Fibroblast of gingiva (primary cell): Measurements from ENCODE around the gene SMAD3.
A peak's percentile ranks its signal among the peaks of the same experiment; 100 is the strongest.

Experiments used
- DNase-seq: peaks from one replicate; pipeline ENCODE4 v3.0.0-alpha.2; 2011; ENCODE audit warnings: low read depth

Gene SMAD3

GRCh38 chr15:67080900-67081431 is 15.6 kb downstream of the SMAD3 start:
- DNase-seq = peak; percentile 90

- no peak for DNase-seq
These were observed 16.7 kb downstream of the SMAD3 start for GRCh38 chr15:67082007-67082536.

DNA sequence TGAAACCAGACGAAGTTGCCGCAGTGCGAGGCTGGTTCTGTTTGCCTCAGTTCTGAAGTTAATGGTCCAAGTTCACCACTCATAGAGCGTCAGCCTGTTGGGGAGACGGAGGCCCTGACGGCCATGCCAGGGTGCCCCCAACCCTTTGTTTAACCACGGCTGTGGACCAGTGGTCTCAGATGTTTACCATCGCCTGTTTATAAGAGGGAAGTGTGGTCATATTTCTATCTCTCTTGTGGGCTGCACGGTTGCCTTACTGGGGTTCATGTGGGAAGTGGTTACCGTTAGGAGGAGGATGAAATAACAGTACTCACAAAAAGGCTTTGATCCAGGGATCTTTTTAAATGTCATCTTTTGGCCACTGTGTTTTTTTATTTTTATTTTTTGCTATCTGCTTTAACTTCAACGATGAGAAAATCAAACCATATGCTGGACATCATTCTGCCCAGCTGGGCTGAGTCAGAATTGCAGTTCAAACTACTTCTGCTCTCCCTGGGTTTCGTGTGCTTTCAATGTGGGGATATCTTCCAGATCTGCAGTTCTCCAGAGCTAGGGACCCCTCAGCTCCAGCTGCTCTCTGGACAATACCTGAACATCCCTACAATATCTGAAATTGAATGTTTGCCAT is 17.8 kb downstream of the SMAD3 start:
- DNase-seq = peak; percentile 30

- DNase-seq = no peak
These were observed 19.2 kb downstream of the SMAD3 start for GRCh38 chr15:67084561-67084960.

DNA sequence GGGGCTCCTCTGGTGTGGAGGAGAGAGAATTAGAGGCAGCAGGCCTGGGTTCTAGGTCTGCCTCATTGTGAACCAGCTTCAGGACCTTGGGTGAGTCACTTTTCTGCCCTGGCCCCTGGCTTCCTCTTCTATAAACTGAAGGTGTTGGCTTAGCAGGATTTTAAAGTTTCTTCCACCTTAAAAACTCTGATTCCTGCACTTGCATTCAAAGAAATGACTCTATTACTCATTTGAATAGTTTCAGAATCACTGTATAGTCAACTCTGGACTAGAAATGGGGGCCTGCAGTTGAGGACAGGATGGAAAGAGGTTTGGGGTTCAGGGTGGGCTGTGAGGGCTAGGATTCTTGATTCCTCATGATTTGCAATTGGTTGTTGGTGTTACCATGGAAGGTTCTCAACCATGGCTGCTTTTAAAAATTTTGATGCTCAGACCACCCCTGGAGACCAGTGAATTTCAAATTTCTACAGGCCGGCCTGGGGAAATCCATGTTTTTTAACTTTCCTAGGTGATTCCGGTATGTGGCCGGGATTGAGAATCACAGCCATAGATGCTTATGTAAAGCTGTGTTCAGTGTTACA is 19.9 kb downstream of the SMAD3 start:
- DNase-seq = no peak

- peak; percentile 97 for DNase-seq
These were observed 20.6 kb downstream of the SMAD3 start for GRCh38 chr15:67085818-67086636.

DNA sequence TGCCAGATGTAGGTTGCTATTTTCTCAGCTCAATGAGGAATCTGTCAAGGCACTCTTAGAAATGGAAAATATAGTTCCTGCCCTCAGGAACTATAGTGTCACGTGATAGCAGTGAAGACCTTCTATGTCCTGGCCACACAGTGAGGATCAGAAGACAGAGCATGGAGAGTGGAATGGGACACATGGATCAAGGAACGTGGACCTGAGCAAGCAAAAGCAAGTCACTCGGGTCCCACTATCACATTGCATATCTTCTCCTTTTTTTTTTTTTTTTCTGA is 21.2 kb downstream of the SMAD3 start:
- no peak for DNase-seq

DNA sequence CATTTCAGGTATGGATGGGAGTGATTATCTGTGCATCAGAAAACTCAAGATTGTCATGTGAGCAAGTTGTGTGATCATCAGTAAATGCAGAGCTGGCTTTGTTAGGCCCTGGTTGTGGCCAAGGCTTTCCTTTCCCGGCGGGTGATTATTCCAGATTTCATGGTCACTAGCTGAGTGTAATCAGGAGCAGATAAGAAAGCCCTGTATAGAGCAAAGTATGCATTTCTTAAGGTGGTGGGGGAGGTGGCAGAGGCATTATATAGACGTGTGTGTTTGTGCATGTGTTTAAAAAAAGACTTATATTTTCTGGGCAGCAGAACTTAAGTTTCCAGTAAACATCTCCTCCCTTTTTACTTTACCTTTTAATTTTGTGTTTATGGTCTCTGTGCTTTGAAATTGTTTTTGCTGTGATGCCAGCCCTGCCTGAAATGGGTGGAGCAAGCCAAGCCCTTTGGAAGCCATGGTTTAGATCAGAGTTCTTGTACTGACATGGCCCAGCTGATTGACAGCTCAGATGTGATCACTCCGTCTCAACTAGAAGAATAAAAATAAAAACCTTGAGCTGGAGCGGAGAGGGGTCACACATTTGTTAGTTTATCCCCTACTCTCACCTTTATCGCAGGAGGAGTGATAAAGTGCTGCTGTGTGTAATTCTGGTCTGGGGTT is 22.2 kb downstream of the SMAD3 start:
- no peak for DNase-seq

- DNase-seq = peak; percentile 51
These were observed 24.1 kb downstream of the SMAD3 start for GRCh38 chr15:67089217-67090193.

DNA sequence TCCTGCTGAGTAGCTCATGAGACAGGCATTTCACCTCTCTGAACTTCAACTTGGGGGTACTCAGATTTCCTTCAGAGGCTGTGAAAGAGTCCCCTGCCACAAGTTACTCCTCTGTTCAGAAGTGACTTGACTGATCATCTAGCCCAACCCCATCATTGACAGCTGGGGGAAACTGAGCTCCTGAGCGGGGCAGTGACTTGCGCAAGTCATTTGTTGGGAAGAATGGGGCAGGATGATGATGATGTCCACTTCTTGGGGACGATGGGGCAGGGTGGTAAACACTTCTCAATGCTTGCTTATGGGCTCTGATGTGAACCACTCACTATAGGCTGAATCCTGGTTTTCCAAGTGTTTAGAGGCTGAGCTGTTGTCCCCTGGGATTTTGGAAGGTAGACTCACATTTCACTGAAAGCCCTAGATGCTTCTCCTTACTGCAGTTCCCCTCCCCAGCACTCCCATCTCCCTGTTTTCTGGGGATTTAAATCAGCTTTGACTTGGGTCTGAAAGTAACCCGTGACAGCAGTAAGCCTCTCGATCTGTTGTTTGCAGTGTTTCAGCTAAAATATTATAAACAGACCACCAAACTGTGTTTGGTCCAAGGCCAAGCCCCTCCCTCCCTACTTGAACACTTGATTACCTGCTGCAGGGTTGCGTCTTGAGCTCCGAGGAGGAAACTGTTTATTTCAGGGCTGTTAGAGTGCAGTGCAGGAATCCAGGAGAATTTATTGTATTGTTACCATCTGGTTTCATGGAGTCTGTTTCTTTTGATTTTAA is 25.1 kb downstream of the SMAD3 start:
- DNase-seq = no peak

- DNase-seq = no peak
These were observed 25.9 kb downstream of the SMAD3 start for GRCh38 chr15:67091071-67091979.

GRCh38 chr15:67091980-67092677 is 26.7 kb downstream of the SMAD3 start:
- no peak for DNase-seq

DNA sequence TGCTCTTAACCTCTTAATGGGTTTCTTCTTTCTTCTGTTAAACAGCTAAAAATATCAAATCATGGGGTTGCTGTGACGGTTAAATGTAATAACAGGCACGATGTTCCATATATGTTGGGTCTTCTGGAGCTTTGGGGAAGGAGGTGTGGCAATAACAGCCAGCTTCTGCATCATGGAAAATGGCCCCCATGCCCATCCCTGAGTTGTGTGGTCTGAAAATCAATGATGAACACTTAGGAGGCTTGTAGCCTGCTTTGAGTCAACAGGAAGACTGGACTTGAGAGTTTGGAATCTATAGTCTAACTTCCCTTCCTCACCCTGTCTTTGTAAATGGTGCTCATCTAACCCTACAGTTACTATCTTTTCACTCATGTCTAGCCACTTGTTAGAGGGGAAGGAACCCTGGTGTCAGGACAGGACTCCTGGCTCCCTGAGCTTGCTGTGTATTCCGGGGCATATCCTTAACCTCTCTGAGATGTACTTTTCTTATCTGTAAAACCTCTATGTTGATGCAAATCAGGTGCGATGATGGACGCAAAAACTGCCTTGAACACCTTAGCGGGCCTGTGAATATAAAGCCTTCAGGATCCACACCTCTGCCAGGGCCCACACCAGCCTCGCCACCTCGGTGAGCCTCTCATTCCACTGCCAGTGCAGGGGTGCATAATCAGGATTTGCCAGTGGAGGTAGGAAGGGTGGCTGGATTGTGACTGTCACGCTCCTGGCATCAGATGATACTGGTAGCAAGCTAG is 27.5 kb downstream of the SMAD3 start:
- DNase-seq = no peak

- no peak for DNase-seq
These were observed 28.1 kb downstream of the SMAD3 start for GRCh38 chr15:67093504-67093862.

DNA sequence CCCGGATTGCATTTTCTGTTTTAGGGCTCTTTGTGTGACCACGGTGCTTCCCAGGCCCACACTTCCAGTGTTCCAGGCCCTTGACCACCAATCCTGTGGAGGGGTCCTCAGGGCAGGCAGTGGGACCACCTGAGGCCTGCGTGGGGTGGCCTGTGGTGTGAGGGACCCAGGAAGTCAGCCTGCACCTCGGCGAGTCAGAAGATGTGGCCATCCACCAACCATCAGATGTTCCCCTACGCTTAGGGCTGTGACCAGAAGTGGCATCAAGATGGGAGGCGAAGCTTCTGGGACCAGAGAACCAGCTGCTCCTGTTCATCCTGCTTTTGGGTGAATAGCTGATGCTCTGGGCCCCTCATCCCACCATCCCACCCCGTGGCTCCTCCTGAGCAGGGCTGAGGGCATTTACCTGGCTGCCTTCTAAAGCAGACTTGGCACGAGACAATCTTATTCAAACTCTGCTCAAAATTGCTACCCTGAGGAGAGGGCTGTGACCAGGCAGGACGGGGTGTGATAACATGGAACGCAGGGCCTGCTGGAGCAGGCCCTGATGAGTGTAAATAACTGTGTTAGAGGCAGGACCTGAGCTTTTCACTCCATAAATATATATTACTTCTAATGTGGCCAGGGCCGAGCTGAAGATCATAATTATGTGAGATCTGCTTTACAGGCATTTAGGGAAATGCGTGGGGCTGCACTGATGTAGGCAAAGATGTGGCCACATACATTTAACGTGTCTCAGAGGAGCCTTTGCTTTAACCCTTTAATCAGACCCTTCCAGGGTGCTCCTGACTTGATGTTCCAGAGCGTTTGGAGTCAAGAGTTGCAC is 28.8 kb downstream of the SMAD3 start:
- DNase-seq = no peak

DNA sequence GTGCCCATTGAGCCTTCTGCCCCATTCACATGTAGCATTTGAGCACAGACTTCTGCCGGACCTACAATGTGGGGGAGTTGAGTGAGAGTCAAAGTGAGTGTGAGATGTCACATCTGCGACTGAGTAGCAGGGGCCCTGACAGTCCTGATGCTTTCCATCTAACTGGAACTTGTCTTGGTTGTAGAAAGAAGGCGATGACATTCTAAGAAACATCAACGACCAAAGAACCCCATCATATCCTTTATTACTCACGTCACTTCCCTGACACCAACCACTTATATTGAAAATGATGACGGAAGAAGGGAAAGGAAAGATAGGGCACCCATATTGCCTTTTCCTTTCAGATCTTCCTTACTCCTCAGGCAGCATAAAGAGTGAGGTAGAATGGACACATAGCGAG is 30.5 kb downstream of the SMAD3 start:
- no peak for DNase-seq
